Progenitor cell of endocrine pancreas (in vitro differentiated cells): ENCODE results near the gene PLXNA1. TPM values are rescaled to one million over a fixed set of nuclear protein-coding genes. Genes with fewer than 3 reads are reported as not detected.

Source experiments
- DNase-seq: peaks from one replicate; pipeline ENCODE4 v3.0.0; 2021; ENCODE audit warnings: low spot score; ENCODE audit not compliant: unreplicated experiment
- H3K27ac Mint-ChIP-seq: 2 replicates; pipeline ENCODE4 v1.8.0; 2021; ENCODE audit warnings: mild to moderate bottlenecking, moderate library complexity, mixed read lengths
- H3K27me3 Mint-ChIP-seq: 2 replicates; pipeline ENCODE4 v1.8.0; 2021; ENCODE audit warnings: mixed read lengths
- H3K36me3 Mint-ChIP-seq: 2 replicates; pipeline ENCODE4 v1.8.0; 2022; ENCODE audit warnings: mixed read lengths; ENCODE audit not compliant: insufficient read depth
- H3K4me1 Mint-ChIP-seq: 2 replicates; pipeline ENCODE4 v1.8.0; 2021; ENCODE audit warnings: low read depth, mixed read lengths
- H3K4me3 Mint-ChIP-seq: 2 replicates; pipeline ENCODE4 v1.8.0; 2021; ENCODE audit warnings: low read depth, mild to moderate bottlenecking, moderate library complexity, mixed read lengths
- H3K9me3 Mint-ChIP-seq: 2 replicates; pipeline ENCODE4 v1.8.0; 2021; ENCODE audit warnings: low read depth, mixed read lengths
- CTCF ChIP-seq: fragments of 200-600 bp; sonication (generic); IDR thresholded peaks from one replicate; pipeline ENCODE4 v1.5.0; 2021; ENCODE audit warnings: antibody characterized with exemption, mild to moderate bottlenecking; ENCODE audit not compliant: unreplicated experiment
- total RNA-seq: library from RNA; stranded (reverse); gene quantifications from 2 replicates; pipeline ENCODE4 v1.2.1, GENCODE V29; 2021

Gene PLXNA1
- total RNA-seq, 1 donor from 2014 or later = 104 TPM

- Mint-ChIP-seq H3K27ac (no peak overlapping the region), H3K4me1 (peaks cover 6% of the 10 kb centered on the region), H3K9me3 (no peaks in the 10 kb centered on the region), H3K4me3 (no peak overlapping the region), H3K27me3 (peaks cover 3% of the 10 kb centered on the region), H3K36me3 (peaks cover 4% of the 10 kb centered on the region)
- DNase-seq = no peak
- TF ChIP-seq CTCF = no peak
Observed at GRCh38 chr3:126961191-126961790, 21.6 kb upstream of the PLXNA1 start.

GRCh38 chr3:126961791-126962461 lies 21.0 kb upstream of the PLXNA1 start:
- Mint-ChIP-seq H3K36me3 (peaks cover 4% of the 10 kb centered on the region), H3K27ac (no peak overlapping the region), H3K4me3 (no peak overlapping the region), H3K27me3 (peaks cover 4% of the 10 kb centered on the region), H3K4me1 (peaks cover 6% of the 10 kb centered on the region), H3K9me3 (no peaks in the 10 kb centered on the region)
- TF ChIP-seq CTCF = no peak
- DNase-seq = no peak

DNA sequence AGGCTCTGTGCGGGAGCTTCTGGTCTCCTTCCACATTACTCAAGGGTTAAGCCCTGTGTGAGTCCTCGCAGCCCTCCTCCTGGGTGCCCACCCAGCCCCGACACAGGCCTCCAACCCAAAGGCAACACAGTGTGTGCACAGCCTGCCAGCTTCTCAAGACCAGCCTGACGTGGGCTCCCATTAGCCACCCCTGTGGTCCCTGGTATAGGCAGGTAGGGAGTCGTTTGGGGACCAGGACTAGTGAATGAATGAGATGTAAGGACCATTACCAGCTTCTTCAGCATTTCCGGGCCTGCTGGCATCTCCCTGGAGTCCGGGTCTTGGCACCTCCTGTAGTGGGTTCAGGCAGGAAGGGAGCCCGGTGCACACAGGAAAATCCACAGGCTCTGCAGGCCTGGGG lies 20.2 kb upstream of the PLXNA1 start:
- Mint-ChIP-seq H3K4me3 (no peak overlapping the region), H3K27ac (peak overlapping the region; percentile 50), H3K4me1 (peaks cover 6% of the 10 kb centered on the region), H3K27me3 (peaks cover 4% of the 10 kb centered on the region), H3K9me3 (no peaks in the 10 kb centered on the region), H3K36me3 (peaks cover 4% of the 10 kb centered on the region)
- no peak for TF ChIP-seq CTCF
- no peak for DNase-seq

DNA sequence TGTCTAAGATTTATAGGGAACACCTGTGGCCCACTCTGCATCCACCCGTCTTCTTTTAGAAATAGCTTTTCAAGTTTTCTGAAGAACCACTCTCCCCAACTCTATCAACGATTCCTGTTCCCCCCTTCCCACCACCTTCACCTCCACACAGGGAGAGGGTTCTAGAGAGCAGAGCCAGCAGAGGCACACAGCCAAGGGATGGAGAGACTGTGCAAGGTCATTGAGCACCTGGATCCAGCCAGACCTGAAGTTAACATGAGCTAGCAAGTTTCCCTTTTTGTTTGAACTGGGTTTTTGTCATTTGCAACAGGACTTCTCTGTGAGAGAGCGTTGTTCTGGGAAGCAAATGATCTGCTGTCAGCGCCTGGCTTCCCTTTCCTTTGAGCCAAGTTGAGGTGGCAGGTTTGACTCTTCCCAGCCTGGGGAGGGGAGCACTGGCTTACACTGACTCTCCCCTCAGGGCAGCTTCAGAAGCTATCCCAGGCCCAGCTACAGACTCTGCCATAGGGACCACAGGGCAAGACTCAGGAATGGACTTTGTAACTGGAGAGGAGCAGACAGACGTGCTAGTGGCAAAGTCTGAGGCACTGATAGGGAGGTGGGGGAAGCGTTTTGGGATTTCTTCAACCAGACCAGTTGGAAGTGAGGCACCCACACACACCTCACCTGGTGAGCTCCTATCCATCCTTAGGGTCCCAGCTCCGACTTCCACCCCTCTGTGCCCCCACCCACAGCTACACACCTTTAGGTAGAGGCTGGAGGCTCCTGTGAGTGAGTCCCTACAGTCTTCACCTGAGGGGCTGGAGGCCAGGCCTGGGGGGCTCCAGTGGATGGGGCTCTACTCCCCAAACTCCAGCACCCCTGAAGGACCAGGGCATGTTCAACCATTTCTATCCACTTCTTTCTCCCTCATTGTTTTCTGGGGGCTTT lies 19.4 kb upstream of the PLXNA1 start:
- peaks cover 7% of the 10 kb centered on the region for H3K4me1 Mint-ChIP-seq
- H3K9me3 Mint-ChIP-seq = no peaks in the 10 kb centered on the region
- H3K27ac Mint-ChIP-seq = peak overlapping the region; percentile 45
- H3K4me3 Mint-ChIP-seq = no peak overlapping the region
- peaks cover 4% of the 10 kb centered on the region for H3K27me3 Mint-ChIP-seq
- peaks cover 4% of the 10 kb centered on the region for H3K36me3 Mint-ChIP-seq
- no peak for TF ChIP-seq CTCF
- DNase-seq = no peak

GRCh38 chr3:126964261-126964660 lies 18.7 kb upstream of the PLXNA1 start:
- DNase-seq = no peak
- no peak for TF ChIP-seq CTCF
- H3K9me3 Mint-ChIP-seq = no peaks in the 10 kb centered on the region
- no peak overlapping the region for H3K27ac Mint-ChIP-seq
- peaks cover 9% of the 10 kb centered on the region for H3K4me1 Mint-ChIP-seq
- no peak overlapping the region for H3K4me3 Mint-ChIP-seq
- peaks cover 4% of the 10 kb centered on the region for H3K36me3 Mint-ChIP-seq
- H3K27me3 Mint-ChIP-seq = peaks cover 4% of the 10 kb centered on the region
